ENCODE results near the gene UBE2E1. TPM values are rescaled to one million over a fixed set of nuclear protein-coding genes. Genes with fewer than 3 reads are reported as not detected.
A peak's percentile ranks its signal among the peaks of the same experiment; 100 is the strongest.

Gene UBE2E1
- total RNA-seq, 6 experiments from 2014 or later = 75.6 to 93.8 (median 84.2) TPM

DNA sequence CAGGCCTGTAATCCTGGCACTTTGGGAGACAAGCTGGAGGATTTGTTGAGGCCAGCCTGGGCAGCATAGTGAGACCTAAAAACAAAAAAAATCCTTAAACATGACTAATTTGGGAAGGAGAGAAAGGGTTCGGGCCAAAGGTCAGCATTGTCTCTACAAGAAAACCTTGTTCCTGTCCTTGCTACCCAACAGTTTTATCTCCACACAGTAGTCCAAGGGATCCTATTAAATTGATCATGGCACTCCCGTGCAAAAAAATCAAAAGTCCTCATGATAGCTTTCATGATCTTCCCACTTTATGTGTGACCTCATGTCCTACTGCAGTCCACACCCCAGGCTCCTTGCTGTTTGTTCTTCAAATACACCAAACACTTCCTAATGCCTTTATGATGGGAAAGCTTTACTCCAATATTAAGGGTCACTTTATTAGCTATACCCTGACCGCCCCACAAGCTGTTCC lies 115.3 kb downstream of the UBE2E1 start:
- no peak for DNase-seq
- peak overlapping the region; percentile 38 for H3K27ac Mint-ChIP-seq
- 0 out of 2 replicates have a peak, but pooled peaks cover 3% of the 10 kb centered on the region for H3K9me3 Mint-ChIP-seq
- H3K4me3 Mint-ChIP-seq = no peak overlapping the region
- peaks cover 45% of the 10 kb centered on the region for H3K36me3 Mint-ChIP-seq (ENCODE audit: low read depth)
- H3K4me1 Mint-ChIP-seq (ENCODE audit: low read depth) = peaks cover 33% of the 10 kb centered on the region
- H3K27me3 Mint-ChIP-seq (ENCODE audit: insufficient read depth) = peaks cover 7% of the 10 kb centered on the region
- TF ChIP-seq, protein P1, sequence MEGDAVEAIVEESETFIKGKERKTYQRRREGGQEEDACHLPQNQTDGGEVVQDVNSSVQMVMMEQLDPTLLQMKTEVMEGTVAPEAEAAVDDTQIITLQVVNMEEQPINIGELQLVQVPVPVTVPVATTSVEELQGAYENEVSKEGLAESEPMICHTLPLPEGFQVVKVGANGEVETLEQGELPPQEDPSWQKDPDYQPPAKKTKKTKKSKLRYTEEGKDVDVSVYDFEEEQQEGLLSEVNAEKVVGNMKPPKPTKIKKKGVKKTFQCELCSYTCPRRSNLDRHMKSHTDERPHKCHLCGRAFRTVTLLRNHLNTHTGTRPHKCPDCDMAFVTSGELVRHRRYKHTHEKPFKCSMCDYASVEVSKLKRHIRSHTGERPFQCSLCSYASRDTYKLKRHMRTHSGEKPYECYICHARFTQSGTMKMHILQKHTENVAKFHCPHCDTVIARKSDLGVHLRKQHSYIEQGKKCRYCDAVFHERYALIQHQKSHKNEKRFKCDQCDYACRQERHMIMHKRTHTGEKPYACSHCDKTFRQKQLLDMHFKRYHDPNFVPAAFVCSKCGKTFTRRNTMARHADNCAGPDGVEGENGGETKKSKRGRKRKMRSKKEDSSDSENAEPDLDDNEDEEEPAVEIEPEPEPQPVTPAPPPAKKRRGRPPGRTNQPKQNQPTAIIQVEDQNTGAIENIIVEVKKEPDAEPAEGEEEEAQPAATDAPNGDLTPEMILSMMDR (IDR thresholded peaks at IDR 0.05) = no peak

DNA sequence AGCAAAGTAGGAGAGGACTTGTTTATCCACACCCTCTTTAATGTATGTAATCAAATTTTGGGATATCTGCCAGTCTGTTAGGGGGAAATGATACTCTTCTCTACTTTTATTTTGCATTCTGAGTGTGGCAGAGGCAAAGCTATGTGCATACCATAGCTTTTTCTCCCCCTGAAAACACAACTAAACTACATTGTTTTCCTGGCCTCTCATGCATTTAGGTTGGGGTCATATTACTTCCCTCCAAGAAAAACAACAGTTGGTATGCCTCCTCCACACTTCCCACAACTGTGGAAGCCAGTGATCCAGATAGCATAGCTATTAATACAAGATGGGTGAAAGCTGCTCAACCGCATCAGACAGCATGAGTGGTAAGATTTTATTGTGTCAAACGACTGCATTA lies 118.0 kb downstream of the UBE2E1 start:
- H3K4me3 Mint-ChIP-seq = no peak overlapping the region
- H3K27me3 Mint-ChIP-seq (ENCODE audit: insufficient read depth) = peaks cover 2% of the 10 kb centered on the region; the same call in 1 of the 2 replicates
- H3K27ac Mint-ChIP-seq = no peak overlapping the region; the same call in 1 of the 2 replicates
- DNase-seq = peak; percentile 20
- TF ChIP-seq, protein P1 (IDR thresholded peaks at IDR 0.05) = no peak
- no peaks in the 10 kb centered on the region for H3K9me3 Mint-ChIP-seq
- peaks cover 36% of the 10 kb centered on the region for H3K4me1 Mint-ChIP-seq (ENCODE audit: low read depth)
- H3K36me3 Mint-ChIP-seq (ENCODE audit: low read depth) = peaks cover 26% of the 10 kb centered on the region

DNA sequence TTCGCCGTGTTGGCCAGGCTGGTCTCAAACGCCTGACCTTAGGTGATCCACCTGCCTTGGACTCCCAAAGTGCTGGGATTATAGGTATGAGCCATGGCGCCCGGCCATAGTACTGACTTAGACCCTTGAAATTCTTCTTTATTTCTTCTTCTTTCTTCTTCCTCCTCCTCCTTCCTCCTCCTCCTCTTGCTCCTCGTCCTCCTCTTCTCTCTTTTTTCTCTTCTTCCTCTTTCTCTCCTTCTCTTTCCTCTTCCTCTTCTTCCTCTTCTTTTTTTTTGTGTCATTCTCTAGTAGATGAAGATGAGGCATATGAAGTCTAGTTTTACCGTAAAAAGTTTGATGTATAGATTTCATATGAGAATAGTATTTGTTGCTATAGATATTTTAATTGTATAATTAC lies 120.5 kb downstream of the UBE2E1 start:
- no peak for DNase-seq
- TF ChIP-seq, protein P1 (IDR thresholded peaks at IDR 0.05) = no peak
- peaks cover 3% of the 10 kb centered on the region for H3K36me3 Mint-ChIP-seq (ENCODE audit: low read depth)
- peaks cover 19% of the 10 kb centered on the region for H3K4me1 Mint-ChIP-seq (ENCODE audit: low read depth)
- peaks cover 2% of the 10 kb centered on the region; the same call in 1 of the 2 replicates for H3K27me3 Mint-ChIP-seq (ENCODE audit: insufficient read depth)
- H3K27ac Mint-ChIP-seq = no peak overlapping the region
- no peak overlapping the region for H3K4me3 Mint-ChIP-seq
- no peaks in the 10 kb centered on the region for H3K9me3 Mint-ChIP-seq

DNA sequence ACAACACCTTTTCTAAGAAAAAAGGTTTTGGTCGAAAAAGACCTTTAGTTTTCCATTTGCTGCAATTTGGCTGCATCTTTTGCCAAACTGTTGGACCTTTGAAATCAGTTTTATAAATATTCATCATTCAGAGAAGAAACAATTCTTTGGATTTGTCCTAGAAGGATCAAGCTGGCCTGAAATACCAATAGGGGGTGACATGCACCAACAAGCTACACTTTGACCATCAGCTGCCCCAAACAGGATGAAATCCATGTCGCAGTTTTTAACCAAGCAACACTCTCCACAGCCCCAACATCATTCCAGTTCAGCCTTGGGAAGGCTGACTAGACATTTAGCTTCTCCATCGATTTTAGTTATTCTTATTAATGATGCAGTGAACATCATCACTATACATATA lies 121.0 kb downstream of the UBE2E1 start:
- Mint-ChIP-seq H3K27me3 (ENCODE audit: insufficient read depth) (peaks cover 2% of the 10 kb centered on the region; the same call in 1 of the 2 replicates), H3K4me3 (no peak overlapping the region), H3K27ac (no peak overlapping the region), H3K4me1 (ENCODE audit: low read depth) (peaks cover 19% of the 10 kb centered on the region), H3K36me3 (ENCODE audit: low read depth) (no peaks in the 10 kb centered on the region), H3K9me3 (no peaks in the 10 kb centered on the region)
- DNase-seq = no peak
- TF ChIP-seq, protein P1 (IDR thresholded peaks at IDR 0.05) = peak; percentile 39; the same call in 1 of the 2 replicates

DNA sequence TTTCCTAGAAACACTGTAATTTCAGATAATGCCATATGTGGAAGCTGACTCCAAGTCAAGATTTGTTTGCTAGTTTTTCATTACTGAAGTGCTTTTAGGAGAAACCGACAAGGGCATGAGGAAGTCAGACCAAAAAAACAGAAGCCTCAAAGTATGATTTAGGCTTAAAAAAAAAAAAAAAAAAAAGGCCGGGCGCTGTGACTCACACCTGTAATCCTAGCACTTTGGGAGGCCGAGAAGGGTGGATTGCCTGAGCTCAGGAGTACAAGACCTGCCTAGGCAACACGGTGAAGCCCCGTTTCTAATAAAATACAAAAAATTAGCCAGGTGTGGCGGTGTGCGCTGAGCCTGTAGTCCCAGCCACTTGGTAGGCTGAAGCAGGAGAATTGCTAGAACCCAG lies 122.8 kb downstream of the UBE2E1 start:
- H3K9me3 Mint-ChIP-seq = no peaks in the 10 kb centered on the region
- H3K4me1 Mint-ChIP-seq (ENCODE audit: low read depth) = peaks cover 16% of the 10 kb centered on the region

More for the DNA sequence above, 122.8 kb downstream of the UBE2E1 start:
- H3K27ac Mint-ChIP-seq = no peak overlapping the region
- peaks cover 2% of the 10 kb centered on the region; the same call in 1 of the 2 replicates for H3K27me3 Mint-ChIP-seq (ENCODE audit: insufficient read depth)
- DNase-seq = no peak
- no peaks in the 10 kb centered on the region for H3K36me3 Mint-ChIP-seq (ENCODE audit: low read depth)
- TF ChIP-seq, protein P1 (IDR thresholded peaks at IDR 0.05) = no peak
- H3K4me3 Mint-ChIP-seq = no peak overlapping the region
